Lower lobe of right lung (tissue), 2 donors: ENCODE results near the gene FOCAD. TPM values are rescaled to one million over a fixed set of nuclear protein-coding genes. Genes with fewer than 3 reads are reported as not detected.

Source experiments
- ATAC-seq, 2 donors: fragments of 200-7000 bp; cut with Tn5 transposase; one replicate each; pipeline ENCODE4 v1.9.1; 2020 to 2022; ENCODE audit warnings: mild to moderate bottlenecking in 2 of 2, moderate library complexity in 2 of 2
- DNase-seq: peaks from one replicate; pipeline ENCODE4 v3.0.0-alpha.2; 2020
- H3K27ac ChIP-seq: fragments of 200-600 bp; one replicate; pipeline ENCODE4 v1.8.0; 2022
- H3K27me3 ChIP-seq: fragments of 200-600 bp; one replicate; pipeline ENCODE4 v1.8.0; 2022; ENCODE audit warnings: low read depth
- H3K36me3 ChIP-seq: fragments of 200-600 bp; one replicate; pipeline ENCODE4 v1.8.0; 2022; ENCODE audit warnings: mild to moderate bottlenecking
- H3K4me1 ChIP-seq: fragments of 200-600 bp; one replicate; pipeline ENCODE4 v1.8.0; 2022
- H3K4me3 ChIP-seq: fragments of 200-600 bp; one replicate; pipeline ENCODE4 v1.8.0; 2022; ENCODE audit warnings: mild to moderate bottlenecking
- H3K9me3 ChIP-seq: fragments of 200-600 bp; one replicate; pipeline ENCODE4 v1.8.0; 2022
- intact Hi-C: fragments of 100-400 bp; cut with DNase I; formaldehyde crosslinking; loops from one replicate; pipeline ENCODE4 v1.11.0; 2022
- total RNA-seq: library from RNA; stranded (reverse); fragmentation: NEBNext Ultra II Directional; extraction: Animal tissue kit (Norgen Biotek cat#: 25700); gene quantifications from one replicate; pipeline ENCODE4 v1.2.1, GENCODE V29; 2021
- TF ChIP-seq, protein P1 (sequence below): fragments of 200-600 bp; IDR thresholded peaks from one replicate; pipeline ENCODE4 v1.8.0; 2022; ENCODE audit warnings: antibody characterized with exemption, mild to moderate bottlenecking
- donor health status: DM: no; HTN: yes; CAD: no; lungs with severe emphysema.

Gene FOCAD
- total RNA-seq, 1 donor from 2014 or later = 29.5 TPM

DNA sequence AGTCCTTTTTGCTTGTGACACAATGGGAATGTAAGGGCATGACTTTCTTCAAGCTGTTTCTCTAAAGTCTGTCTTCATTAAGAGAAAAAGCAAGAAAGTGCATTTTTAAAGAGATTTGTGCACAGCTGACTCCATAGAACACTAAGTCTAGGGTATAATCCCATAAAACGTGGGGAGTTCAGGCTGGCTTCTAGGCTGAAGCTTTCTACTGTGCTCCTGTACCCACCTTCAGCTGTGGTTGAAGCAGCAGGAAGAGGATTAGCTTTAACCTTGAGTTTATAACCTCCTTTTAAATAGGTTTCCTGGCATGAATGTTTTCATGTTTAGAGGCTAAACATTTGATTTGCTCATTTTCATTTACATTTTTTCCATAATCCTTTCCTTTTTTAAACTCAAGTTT is 220.9 kb downstream of the FOCAD start:
- intact Hi-C loops = no loop called here

DNA sequence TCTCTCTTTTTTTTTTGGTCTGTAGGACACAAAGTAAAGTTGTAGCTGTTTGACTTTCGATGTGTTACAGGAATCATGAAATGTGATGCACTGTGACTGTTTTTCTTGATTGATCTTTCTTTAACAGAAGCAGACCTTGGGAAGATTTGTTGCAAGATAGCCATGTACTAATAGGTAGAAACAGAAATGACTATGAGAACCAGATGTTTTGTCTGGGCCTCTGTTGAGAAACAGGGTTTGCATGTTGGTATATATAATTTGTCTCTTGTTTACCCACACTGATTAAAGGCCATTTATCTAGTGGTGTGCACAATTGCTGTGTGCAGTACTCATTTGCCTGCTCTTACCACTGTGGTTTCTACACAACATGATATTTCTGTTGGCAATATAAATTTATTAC is 222.3 kb downstream of the FOCAD start:
- no peaks in the 10 kb centered on the region for H3K4me1 ChIP-seq
- no peaks in the 10 kb centered on the region for H3K9me3 ChIP-seq
- ATAC-seq (no peak), DNase-seq (no peak)
- H3K4me3 ChIP-seq = no peak overlapping the region
- no peak overlapping the region for H3K27ac ChIP-seq
- no peaks in the 10 kb centered on the region for H3K27me3 ChIP-seq
- intact Hi-C loops = no loop called here
- TF ChIP-seq, protein P1, sequence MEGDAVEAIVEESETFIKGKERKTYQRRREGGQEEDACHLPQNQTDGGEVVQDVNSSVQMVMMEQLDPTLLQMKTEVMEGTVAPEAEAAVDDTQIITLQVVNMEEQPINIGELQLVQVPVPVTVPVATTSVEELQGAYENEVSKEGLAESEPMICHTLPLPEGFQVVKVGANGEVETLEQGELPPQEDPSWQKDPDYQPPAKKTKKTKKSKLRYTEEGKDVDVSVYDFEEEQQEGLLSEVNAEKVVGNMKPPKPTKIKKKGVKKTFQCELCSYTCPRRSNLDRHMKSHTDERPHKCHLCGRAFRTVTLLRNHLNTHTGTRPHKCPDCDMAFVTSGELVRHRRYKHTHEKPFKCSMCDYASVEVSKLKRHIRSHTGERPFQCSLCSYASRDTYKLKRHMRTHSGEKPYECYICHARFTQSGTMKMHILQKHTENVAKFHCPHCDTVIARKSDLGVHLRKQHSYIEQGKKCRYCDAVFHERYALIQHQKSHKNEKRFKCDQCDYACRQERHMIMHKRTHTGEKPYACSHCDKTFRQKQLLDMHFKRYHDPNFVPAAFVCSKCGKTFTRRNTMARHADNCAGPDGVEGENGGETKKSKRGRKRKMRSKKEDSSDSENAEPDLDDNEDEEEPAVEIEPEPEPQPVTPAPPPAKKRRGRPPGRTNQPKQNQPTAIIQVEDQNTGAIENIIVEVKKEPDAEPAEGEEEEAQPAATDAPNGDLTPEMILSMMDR = no peak
- H3K36me3 ChIP-seq = no peaks in the 10 kb centered on the region

More for the DNA sequence above, 220.9 kb downstream of the FOCAD start:
- no peak for ATAC-seq
- Histone ChIP-seq H3K27me3 (no peaks in the 10 kb centered on the region), H3K4me3 (no peak overlapping the region), H3K4me1 (no peaks in the 10 kb centered on the region), H3K9me3 (no peaks in the 10 kb centered on the region), H3K36me3 (no peaks in the 10 kb centered on the region), H3K27ac (no peak overlapping the region)
- DNase-seq = no peak
- TF ChIP-seq, protein P1 = no peak

DNA sequence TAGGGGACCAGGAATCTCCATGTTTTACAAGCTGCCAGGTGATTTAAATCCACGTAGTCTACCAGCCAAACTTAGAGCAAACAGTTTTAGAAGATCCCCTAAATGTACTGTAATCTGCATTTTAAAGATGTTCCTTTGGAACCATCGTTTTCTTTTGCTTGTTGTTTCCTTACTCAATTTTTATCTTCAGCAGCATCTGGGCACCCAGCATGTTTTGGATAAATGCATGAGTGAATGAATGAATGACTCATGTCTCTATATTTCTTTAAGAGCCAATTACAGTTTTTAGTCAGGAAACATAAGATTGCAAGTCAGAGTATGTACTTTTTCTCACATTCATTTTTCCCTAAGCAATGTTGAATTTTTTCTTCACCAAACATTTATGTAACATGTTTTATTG is 224.4 kb downstream of the FOCAD start:
- TF ChIP-seq, protein P1 = no peak
- Histone ChIP-seq H3K4me1 (no peaks in the 10 kb centered on the region), H3K4me3 (no peak overlapping the region), H3K27ac (no peak overlapping the region), H3K27me3 (no peaks in the 10 kb centered on the region), H3K9me3 (no peaks in the 10 kb centered on the region), H3K36me3 (no peaks in the 10 kb centered on the region)
- no peak for DNase-seq
- intact Hi-C loops = no loop called here
- ATAC-seq = no peak

DNA sequence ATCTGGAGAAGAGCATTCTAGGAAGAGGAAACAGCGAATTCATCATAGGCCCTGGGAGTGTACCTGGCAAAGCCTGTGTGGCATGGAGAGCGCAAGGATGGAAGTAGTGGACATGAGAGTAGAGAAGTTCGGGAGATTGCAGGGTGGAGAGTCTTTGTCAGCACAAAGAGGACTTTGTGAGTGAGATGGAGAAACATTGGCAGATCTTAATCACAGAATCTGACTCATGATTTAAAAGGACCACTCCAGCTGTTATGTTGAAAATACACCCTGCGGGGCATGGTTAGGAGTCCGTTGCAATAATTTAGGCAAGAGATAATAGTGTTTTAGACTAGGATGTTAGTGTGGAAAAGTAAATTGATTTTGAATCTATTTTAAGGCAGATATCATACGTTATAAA is 230.5 kb downstream of the FOCAD start:
- Histone ChIP-seq H3K27ac (no peak overlapping the region), H3K4me1 (no peaks in the 10 kb centered on the region), H3K27me3 (no peaks in the 10 kb centered on the region), H3K9me3 (no peaks in the 10 kb centered on the region), H3K36me3 (peaks cover 7% of the 10 kb centered on the region), H3K4me3 (no peak overlapping the region)
- DNase-seq = no peak
- TF ChIP-seq, protein P1 = no peak
- no peak for ATAC-seq
- intact Hi-C loops = no loop called here

DNA sequence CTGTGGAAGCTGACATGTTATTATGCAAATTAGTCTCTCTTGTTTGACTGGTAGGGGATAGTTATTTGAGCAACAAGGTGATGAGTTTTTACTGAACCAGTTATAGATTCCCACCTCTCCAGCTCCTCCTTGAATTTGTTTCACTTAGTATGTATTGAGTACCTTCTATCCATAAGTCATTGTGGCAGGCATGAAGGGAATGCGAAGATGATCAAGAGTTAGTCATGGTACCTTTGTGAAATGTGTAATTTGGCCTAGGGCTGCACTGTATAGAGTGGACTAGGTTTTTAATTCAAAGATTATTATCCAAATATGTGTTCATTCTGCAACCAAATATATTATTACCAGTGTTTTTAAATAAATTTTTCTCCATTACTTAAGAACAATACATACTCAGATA is 237.3 kb downstream of the FOCAD start:
- Histone ChIP-seq H3K27ac (no peak overlapping the region), H3K9me3 (no peaks in the 10 kb centered on the region), H3K4me1 (no peaks in the 10 kb centered on the region), H3K4me3 (no peak overlapping the region), H3K36me3 (peaks cover 9% of the 10 kb centered on the region), H3K27me3 (no peaks in the 10 kb centered on the region)
- intact Hi-C loops = no loop called here
- DNase-seq (no peak), ATAC-seq (no peak)
- TF ChIP-seq, protein P1 = no peak
